HG02884 (cell line): Measurements from ENCODE around the gene ADGRB2.
"Not testable (repeated sequence)": the region's sequence is repeated elsewhere in the genome, so short reads cannot be mapped to it uniquely, and the experiment has no call there.

Source experiments
- ATAC-seq: cut with Tn5 transposase; IDR thresholded peaks from one replicate; pipeline ENCODE4 v1.9.1; 2021; ENCODE audit warnings: mild to moderate bottlenecking, moderate library complexity; ENCODE audit not compliant: unreplicated experiment

ADGRB2 gene

GRCh38 chr1:31730336-31731048 lies 33.6 kb downstream of the ADGRB2 start:
- ATAC-seq = no peak

- no peak for ATAC-seq
These were observed 36.3 kb downstream of the ADGRB2 start for GRCh38 chr1:31727849-31728248.

- no peak for ATAC-seq
These were observed 36.9 kb downstream of the ADGRB2 start for GRCh38 chr1:31727195-31727594.

- no peak for ATAC-seq
These were observed 37.4 kb downstream of the ADGRB2 start for GRCh38 chr1:31726715-31727114.

- no peak for ATAC-seq
These were observed 38.2 kb downstream of the ADGRB2 start for GRCh38 chr1:31725777-31726535.

GRCh38 chr1:31725134-31725533 lies 39.0 kb downstream of the ADGRB2 start:
- no peak for ATAC-seq

- no peak for ATAC-seq
These were observed 40.2 kb downstream of the ADGRB2 start for GRCh38 chr1:31723828-31724359.

- ATAC-seq = no peak
These were observed 45.7 kb downstream of the ADGRB2 start for GRCh38 chr1:31718327-31718897.

- no peak for ATAC-seq
These were observed 46.8 kb downstream of the ADGRB2 start for GRCh38 chr1:31717341-31717740.

GRCh38 chr1:31715873-31716220 lies 48.3 kb downstream of the ADGRB2 start:
- ATAC-seq = no peak

GRCh38 chr1:31715087-31715872 lies 48.9 kb downstream of the ADGRB2 start:
- ATAC-seq = no peak

GRCh38 chr1:31714442-31715086 lies 49.6 kb downstream of the ADGRB2 start:
- no peak for ATAC-seq

GRCh38 chr1:31712630-31713029 lies 51.5 kb downstream of the ADGRB2 start:
- ATAC-seq = no peak

GRCh38 chr1:31712068-31712467 lies 52.1 kb downstream of the ADGRB2 start:
- no peak for ATAC-seq

GRCh38 chr1:31708324-31708723 lies 55.8 kb downstream of the ADGRB2 start:
- ATAC-seq = no peak

GRCh38 chr1:31707711-31708110 lies 56.4 kb downstream of the ADGRB2 start:
- no peak for ATAC-seq

- ATAC-seq = not testable (repeated sequence)
These were observed 57.0 kb downstream of the ADGRB2 start for GRCh38 chr1:31707059-31707600.

GRCh38 chr1:31706384-31707058 lies 57.6 kb downstream of the ADGRB2 start:
- ATAC-seq = no peak

- no peak for ATAC-seq
These were observed 58.9 kb downstream of the ADGRB2 start for GRCh38 chr1:31705080-31705866.
